HG02852 (cell line): ENCODE results near the gene PIGK.

Experiments
- ATAC-seq: cut with Tn5 transposase; IDR thresholded peaks from one replicate; pipeline ENCODE4 v1.9.1; 2021; ENCODE audit warnings: mild to moderate bottlenecking, moderate library complexity; ENCODE audit not compliant: unreplicated experiment

Gene PIGK

DNA sequence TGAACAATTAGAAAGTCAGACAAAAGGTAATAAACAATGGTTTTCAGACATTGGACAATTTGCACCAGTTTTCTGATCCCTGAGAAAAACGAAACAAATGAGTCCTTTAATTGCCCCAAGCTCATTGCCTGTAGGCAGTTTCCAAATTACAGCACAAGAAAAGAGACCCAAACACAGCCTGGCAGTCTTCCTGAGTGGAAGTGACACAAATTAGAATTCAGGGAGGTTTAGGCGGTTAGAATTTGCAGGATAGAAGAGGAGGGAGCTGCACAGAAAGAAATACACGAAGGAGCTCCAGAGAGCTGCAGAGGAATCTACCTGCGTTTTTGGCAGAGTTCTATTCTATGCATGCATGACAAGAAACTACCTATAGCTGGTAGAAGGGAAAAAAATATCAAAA lies 115.7 kb downstream of the PIGK start:
- no peak for ATAC-seq

DNA sequence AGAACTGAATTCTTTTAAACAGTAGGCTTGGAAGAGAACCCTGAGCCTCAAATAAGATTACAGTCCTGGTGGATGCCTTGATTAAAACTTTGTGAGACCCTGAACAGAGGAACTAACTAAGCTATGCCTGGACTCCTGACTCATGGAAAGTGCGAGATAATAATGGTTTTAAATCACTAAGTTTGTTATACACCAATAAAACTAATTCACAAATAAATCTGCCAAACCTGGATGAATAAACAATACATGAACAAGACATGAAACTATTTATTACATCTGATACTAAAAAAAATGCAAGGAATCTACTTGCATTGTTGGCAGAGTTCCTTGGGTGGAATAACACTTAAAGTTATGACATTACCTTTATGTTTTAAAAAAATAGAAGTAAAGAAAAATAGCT lies 118.4 kb downstream of the PIGK start:
- ATAC-seq, result no peak

DNA sequence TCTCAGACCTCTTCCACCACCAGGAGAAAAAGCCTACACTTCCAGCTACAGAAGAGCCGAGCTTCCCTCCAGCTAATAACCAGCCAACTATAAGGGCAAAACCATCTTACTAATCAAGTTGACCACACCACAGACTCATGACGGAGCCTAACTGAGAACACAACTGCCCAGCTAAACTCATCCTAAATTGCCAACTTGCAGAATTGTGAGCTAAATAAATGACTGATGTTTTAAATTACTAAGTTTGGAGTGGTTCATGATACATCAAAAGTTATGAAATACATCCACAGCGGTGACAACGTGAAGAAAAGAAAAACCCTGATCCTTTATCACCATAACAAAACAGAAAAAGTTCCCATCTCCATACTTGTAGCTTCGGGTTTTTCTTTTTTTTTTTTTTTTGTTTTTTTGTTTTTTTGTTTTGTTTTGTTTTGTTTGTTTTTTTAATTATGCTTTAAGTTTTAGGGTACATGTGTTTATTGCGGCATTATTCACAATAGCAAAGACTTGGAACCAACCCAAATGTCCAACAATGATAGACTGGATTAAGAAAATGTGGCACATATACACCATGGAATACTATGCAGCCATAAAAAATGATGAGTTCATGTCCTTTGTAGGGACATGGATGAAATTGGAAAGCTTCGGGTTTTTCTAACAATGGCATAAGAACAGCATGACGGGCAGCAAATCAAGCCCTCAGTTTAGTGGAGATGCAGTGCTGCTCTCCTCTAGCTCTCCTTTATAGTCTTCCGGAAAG lies 122.6 kb downstream of the PIGK start:
- ATAC-seq, result no peak

DNA sequence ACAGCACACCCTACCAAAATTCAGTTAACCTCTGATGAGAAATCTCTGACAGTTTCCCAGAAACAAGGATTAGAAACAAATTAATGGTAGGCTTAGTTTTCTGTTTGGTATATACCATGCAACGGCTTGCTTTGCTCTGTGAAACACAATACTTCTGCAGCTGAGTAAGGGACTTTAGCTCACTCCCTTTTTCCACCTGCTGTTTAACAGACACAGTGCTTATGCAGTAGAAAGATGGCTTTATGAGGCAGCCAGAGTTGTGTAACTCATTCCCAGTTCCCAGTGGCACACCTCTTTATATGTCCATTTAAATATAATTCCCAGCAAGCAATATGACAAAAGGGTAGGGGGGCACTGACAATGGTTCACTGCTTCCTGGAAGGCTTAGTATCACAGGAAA lies 124.0 kb downstream of the PIGK start:
- no peak for ATAC-seq

DNA sequence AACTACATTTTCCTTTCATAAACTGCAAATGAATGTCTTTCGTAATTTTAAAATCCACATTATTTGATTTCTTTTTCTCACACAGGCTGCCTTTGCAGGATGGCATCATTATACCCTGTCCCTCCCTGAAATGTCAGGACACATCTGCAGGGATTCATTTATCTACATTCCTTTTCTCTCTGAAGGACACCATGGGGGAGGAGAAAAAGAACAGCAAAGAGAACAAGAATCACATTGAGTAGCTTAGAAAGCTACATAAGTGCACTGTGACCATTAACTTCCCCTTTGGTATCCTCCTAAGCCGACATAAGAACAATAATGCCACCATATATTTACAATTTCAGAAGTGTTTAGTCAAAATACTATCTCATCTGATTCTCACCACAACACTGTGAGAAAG lies 129.5 kb downstream of the PIGK start:
- ATAC-seq, result no peak

DNA sequence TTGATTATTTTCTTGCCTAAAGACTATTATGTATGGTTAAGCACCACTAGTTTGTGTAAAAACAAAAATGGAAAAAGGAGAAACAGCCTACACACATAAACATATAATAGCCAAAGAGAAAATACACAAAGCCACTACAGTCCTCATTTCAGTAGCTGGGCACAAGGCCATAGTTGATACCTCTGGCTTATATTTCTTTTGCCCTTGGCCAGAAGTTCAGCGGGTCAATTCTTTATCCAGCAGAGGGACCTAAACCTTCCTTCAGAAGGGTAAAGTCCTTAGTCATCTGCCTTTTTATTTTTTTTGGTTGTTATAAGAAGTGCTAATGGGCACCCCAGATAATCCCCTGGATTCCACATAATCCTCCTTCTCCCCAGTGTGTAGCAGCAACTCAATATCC lies 134.1 kb downstream of the PIGK start:
- ATAC-seq, result no peak

DNA sequence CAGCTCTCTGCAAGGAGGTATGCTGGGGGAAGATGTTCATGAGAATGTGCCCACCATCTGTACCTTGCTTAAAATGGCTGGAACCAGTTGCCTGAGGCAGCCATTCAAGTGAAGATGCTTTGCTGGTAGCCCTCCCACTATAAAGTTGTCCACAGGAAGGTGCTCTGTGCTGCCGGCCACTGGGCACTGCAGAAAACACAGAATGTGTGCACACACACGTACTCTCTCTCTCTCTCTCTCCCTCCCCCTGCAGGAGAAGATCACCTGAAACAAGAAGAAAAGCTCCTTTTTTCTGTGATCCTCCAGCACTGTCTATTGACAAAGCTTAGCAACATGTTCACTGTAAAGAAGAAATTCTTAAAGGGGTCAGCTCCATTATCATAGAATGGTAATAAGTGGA lies 134.8 kb downstream of the PIGK start:
- no peak for ATAC-seq

DNA sequence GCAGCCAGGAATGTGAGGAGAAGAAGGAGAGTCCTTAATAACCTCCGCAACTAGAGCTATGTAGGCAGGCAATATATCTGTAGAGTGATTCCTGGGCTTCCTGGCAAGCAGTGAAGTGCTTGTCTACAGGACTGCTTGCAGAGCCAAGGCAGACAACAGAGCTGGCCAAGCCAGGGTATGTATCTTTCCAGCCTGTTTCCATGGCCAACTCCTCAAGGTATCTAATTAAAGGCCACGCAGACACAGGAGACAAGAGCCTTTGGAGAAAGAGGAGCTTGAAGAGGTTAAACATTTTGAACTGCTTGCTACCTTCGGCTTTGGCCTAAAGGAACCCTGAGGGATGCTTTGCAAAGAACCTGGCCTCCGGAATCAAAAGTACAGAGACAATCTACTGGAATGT lies 137.4 kb downstream of the PIGK start:
- no peak for ATAC-seq

DNA sequence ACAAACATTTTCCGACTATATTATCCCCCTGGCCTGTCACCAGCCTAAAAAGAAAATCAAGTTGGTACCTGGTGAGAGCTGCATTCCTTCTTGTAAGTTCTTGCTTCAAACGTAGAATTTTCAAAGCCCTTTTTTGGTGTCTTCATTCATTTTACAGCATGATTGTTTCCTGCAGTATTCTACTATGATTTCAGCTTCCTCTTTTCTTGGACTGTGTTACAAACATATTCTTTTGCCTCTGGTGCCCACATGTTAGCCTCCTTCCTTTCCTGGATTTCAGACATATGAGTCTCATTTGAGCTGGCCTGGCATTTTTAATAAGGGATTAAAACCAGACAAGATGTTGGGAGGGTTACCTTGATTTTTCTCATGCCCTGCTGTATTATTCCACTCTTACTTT lies 142.5 kb downstream of the PIGK start:
- ATAC-seq, result no peak

DNA sequence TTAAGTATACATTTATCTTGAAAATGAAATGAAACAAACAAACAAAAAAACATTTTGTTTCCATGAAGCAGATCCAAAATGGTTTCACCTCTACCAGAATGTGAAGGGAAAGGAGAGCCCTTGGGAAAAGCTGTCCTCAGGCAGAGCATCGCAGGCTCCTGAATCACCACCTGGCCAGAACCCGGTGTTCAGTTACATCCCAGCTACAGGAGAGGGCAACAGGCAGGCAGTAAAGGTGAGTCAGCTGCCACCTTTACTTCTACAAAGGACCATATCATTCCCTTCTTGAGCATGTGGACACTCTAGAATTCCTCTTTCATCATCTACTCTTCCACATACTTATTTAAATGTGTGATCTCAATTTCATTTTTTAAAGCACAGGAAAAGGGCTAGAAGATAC lies 151.2 kb downstream of the PIGK start:
- no peak for ATAC-seq

DNA sequence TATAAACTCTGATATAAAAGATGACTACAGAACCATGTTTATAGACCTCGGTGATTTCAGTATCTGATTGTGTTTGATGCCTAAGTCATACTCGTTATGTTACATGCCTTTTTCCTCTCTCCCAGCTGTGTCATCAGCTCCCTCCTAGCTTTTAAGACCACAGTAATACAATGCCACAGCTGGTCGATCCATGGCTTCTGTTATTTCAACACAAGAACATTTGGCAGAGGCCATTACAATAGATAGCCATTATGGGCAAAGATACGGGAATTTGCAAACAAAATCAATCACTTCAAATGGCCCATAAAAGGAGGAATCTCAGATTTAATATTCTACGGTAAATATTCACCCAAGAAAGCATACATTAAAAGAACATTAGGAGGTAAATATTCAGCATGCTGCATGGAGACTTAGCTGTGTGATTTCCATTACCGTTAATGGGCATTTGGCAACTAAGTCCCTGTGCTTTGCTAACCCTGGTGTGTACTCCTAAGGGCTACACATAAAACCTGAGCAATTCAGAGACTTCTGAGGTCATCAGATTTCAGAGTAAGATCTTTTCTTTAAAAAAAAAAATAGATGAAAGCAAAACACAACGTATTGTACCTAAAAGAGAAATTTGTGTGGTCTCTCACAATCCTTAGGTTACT lies 153.4 kb downstream of the PIGK start:
- no peak for ATAC-seq

DNA sequence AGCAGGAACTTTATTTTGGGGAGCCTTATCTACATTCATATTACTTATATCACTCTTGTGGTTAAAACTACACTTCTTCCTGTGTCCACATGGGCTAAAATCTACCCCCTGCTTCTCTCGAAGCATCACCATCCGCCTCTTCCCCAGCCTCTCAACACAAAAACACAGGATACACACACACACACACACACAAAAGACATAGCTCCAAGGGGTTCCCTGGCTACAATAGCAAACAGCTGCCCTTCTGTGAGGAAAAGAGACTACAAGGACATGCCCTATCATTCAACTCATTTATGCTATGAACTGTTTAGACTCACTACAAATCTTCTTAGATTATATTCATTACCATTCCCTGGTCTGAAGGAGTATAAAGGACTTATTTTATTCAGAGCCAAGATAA lies 155.0 kb downstream of the PIGK start:
- ATAC-seq, result no peak

DNA sequence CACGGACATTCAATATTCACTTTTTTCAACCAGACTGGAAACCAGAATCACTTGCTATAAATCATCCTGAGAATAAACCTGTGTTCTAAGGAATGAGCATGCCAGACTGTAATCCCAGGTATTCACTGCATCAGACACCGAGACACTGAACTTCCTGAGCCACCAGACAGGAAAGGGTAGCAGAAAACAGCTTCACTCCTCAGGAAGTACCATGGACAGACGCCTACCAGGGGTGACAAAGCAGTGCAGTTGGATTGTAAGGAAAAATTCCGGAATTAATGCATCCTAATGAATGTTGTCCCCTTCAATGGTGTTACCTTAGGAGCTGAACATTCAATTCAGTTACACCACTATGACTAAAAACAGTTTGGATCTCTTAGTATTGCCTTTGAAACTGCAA lies 156.1 kb downstream of the PIGK start:
- no peak for ATAC-seq

DNA sequence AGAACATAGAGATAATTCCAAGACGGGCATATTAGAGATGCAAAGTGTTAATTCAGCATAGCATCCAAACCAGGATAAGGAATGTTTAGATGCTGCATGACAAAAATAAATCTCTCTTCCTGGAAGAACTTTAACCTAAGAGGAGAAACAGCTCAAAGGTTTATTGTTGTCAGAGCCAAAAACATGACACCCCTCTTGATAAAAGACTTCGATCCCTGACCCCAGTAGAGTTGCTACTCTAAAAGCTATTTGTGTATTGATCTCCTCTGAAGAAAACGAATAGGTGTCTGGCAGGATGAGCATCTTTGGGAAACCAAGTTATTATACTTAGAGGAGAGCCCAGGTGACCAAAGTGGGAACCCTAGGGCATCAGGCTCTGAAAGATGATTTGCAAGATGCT lies 158.1 kb downstream of the PIGK start:
- no peak for ATAC-seq

DNA sequence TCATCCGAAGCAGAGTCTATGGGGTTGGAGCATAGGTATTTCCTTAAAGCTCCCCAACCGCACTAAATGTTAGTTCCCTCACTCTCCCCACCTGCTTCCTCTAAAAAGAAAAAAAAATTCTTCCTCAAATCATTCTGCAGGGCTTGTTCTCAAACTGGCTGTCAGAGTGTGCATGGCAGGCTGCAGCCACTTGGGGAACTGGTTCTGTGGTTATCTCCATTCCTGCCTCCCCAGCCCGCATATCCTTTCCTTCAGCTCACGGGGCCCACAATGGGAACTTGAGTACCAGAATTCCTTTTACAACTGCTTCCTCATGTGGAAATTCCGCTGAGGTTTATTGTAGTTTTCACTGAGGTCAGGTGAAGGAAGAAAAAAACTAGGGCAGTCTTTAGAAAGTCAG lies 159.2 kb downstream of the PIGK start:
- no peak for ATAC-seq

DNA sequence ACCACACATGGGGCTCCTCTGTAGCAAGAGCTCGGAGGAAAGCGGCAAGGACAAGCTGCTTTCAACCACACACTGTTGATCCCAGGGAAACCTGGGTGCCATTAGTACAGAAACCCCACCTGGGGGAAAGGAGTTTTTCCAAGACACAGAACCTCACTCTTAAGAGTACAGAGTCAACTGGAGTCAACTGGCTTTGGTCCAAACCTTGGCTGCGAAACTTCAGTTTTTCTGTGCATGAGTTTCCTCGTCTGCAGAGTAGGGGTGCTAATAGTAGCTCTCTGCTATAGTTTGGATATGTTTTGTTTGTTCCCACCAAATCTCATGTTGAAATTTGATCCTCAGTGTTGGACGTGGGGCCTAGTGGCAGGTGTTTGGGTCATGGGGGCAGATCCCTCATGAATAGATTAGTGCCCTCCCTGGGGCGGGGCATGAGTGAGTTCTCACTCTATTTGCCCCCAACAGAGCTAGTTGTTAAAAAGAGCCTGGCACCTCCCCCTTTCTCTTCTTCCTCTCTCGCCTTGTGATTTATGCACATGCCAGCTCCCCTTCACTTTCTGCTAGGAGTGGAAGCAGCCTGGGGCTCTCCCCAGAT lies 161.1 kb downstream of the PIGK start:
- no peak for ATAC-seq

DNA sequence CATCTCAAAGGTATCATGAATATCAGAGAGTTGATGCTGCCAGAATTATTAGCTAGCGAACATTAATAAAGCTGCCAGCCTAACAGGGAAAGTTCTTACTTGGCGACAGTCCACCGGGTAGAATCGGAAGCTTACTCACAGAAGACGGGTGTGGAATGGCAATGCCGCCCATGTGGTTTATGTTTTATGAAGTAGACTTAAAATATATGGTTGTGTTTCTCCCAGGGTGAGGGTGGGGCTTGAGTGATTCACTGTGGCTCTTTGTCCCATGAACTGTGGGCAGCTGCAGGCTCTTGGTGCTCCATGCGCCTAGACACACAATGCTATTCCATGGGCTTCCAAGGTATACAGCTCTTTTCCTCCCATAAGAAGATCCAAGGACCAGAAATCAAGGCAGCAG lies 162.7 kb downstream of the PIGK start:
- ATAC-seq, result no peak

DNA sequence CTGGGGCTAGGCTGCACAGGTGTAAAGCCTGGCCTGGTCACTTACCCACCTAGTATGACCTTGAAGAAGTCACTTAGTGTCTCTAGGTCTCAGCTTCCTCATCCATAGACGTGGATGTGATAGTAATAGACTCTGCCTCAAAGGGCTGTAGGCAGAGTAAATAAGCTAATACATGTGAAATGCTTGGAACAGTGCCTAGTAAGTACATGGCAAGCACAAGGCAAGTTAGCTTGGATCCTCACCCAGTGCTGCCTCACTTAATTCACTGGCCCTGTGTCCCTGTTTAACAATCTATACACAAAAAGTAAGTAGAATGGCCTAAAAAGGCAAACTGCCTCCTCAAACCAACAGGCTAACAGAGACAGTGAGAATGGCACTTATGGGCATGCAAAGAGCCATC lies 167.8 kb downstream of the PIGK start:
- no peak for ATAC-seq

DNA sequence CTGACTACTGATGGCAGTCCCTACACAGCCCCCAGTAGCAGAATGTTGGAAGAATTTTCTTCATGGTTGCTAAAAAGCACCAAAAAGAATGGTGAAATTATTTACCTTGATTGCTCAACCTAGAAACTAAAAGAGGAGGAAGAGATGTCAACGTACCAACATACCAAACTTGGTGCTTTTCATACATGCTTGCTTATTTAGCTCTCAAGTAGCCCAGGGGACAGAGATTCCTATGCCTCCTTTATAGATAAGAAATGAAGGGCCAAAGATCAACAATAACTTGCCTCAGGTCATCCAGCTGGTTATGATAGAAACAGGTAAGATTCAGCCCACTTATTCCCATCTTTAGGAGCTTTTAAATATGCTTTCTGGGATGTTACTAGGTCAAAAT lies 170.6 kb downstream of the PIGK start:
- no peak for ATAC-seq

DNA sequence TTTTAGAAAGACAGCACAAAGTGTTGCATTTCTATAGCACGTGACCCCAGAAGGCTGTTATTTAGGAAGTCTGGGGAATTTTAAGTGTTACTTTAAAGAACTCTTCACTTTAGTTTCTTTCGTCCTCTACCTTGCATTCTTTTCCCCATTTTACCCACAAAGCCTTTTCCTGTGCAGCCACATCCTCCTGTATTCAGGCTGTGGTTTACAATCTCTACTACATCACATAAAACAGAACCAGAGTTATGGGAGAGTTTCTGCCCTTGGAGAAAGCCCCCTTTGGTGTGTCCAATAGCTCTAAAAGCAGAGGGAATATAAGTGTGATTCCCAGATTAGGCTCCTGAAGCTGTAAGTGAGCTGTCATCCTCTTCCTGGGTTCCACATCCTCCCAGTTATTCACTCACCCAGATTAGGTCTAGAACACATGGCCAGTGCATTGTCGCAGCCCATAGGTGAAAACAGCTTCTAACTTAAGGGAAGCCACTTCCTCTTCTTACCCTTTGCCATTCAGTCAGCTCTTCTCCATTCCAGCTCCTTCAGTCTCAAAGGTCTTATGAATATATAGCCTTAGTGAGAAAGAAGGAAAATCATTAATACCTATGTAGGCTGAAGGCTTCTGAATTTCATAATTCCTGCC lies 171.1 kb downstream of the PIGK start:
- no peak for ATAC-seq

DNA sequence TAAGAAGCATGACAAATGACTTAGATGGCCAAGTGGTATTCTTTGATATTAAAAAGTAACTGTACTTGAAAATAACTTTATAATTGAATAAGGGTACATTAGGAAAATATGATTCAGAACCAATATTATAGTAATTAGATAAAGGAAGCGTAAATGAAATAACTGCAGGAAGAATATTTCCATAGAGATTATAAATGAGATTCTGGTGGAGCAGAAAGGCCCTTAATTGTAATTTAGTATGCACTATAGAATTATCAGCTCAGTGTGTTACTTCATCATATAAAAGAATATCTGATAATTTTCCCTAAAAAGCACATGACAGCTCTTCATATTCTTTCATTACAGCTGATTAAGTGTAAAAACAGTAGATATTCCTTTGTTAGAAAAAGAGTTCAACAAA lies 171.7 kb downstream of the PIGK start:
- no peak for ATAC-seq
